GM12872 (cell line): ENCODE measurements around the gene SYNE2.

Experiments used
- CTCF ChIP-seq: IDR thresholded peaks from 3 replicates; pipeline ENCODE4 v1.5.1; 2011; ENCODE audit warnings: low read depth, mild to moderate bottlenecking, low read length, moderate library complexity; ENCODE audit not compliant: insufficient read depth

Gene SYNE2

DNA sequence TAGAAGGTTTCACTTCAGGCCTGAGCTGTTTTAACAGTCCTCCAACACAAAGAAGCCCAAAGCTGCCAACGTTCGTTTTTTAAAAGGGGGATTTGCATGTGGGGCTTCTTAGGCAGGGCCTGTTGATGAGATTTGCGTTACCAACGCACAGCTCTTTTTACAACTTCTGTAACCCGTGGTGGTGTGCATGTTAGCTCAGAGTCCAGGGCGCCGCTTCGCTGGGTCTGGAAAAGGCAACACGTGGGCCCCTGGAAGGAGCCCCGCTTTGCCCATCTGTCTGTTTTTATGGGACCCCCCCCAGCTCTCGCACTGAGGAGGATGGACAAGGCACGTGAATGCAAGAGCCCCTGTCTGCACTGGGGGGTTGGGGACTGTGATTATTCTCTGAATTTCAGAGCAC, 357.4 kb downstream of the SYNE2 start:
- TF ChIP-seq CTCF: no peak

GRCh38 chr14:64212666-64213065, 359.9 kb downstream of the SYNE2 start:
- TF ChIP-seq CTCF: no peak

DNA sequence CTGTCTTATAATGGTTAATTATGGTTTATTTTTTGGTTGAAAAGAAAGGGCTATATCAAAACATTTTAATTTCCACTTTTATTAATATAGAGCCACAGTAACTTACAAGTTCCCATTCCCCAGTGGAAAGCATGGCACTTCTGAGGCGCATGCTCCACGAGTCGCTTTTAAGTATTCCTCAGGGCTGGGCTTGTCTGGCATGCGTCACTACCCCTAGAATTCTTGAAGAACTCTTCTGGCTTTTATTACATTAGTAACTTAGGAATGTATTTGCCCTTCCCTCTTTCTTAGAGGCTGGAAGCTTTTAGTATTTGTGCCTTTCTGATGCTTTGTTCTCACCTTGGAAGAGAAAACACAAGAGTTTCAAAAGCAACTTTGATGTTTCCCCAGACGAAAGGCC, 360.3 kb downstream of the SYNE2 start:
- TF ChIP-seq CTCF: no peak

GRCh38 chr14:64213853-64214570, 361.2 kb downstream of the SYNE2 start:
- TF ChIP-seq CTCF: no peak

- TF ChIP-seq CTCF: no peak
Measured at GRCh38 chr14:64215274-64215673, 362.5 kb downstream of the SYNE2 start.

GRCh38 chr14:64215978-64216377, 363.2 kb downstream of the SYNE2 start:
- TF ChIP-seq CTCF: no peak

DNA sequence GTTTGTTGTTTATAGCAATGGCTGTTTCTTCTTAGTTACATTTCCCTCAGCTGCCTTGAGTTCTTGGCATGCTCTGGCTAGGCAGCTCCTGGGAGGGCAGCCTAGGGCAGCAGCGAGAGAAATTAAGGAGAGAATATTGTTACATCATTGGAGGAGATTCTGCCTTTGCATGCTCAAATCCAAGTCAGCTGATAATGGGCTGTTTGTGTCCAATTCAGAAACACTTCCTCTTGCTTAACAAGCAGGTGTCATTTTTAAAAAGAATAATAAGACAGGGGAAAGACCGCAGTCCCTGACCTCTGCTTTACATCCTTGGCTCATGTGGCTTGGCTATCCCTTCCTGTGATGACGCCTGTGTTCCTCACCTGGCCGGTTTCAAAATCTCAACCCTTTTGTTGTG, 364.5 kb downstream of the SYNE2 start:
- TF ChIP-seq CTCF: no peak
